GM23248 (cell line): ENCODE results near the gene CCDC196. TPM values are rescaled to one million over a fixed set of nuclear protein-coding genes. Genes with fewer than 3 reads are reported as not detected.

Experiments used
- DNase-seq: peaks from one replicate; pipeline ENCODE4 v3.0.0-alpha.2; 2015
- H2AFZ ChIP-seq: fragments of 200-600 bp; sonication (generic); 2 replicates; pipeline ENCODE4 v1.6.1; 2016; ENCODE audit warnings: antibody characterized with exemption
- H3F3A ChIP-seq: fragments of 200-600 bp; sonication (generic); 2 replicates; pipeline ENCODE4 v1.6.1; 2016; ENCODE audit warnings: mild to moderate bottlenecking, antibody characterized with exemption, mixed run types; ENCODE audit not compliant: insufficient read depth
- H3K27ac ChIP-seq: fragments of 200-600 bp; sonication (generic); 2 replicates; pipeline ENCODE4 v1.5.1; 2016; ENCODE audit warnings: mild to moderate bottlenecking
- H3K27me3 ChIP-seq: fragments of 200-600 bp; sonication (generic); replicated peaks from 2 replicates; pipeline ENCODE4 v1.6.1; 2016; ENCODE audit warnings: mild to moderate bottlenecking; ENCODE audit not compliant: insufficient read depth
- H3K36me3 ChIP-seq: fragments of 200-600 bp; sonication (generic); 2 replicates; pipeline ENCODE4 v1.6.1; 2016; ENCODE audit warnings: low read depth, mild to moderate bottlenecking
- H3K4me1 ChIP-seq: fragments of 200-600 bp; sonication (generic); 2 replicates; pipeline ENCODE4 v1.6.1; 2016; ENCODE audit warnings: mild to moderate bottlenecking; ENCODE audit not compliant: insufficient read depth
- H3K4me2 ChIP-seq: fragments of 200-600 bp; sonication (generic); one replicate; pipeline ENCODE4 v1.6.1; 2016; ENCODE audit warnings: mild to moderate bottlenecking; ENCODE audit not compliant: unreplicated experiment
- H3K4me3 ChIP-seq: fragments of 200-600 bp; sonication (generic); 2 replicates; pipeline ENCODE4 v1.5.1; 2016; ENCODE audit warnings: mild to moderate bottlenecking
- H3K79me2 ChIP-seq: fragments of 200-600 bp; sonication (generic); 2 replicates; pipeline ENCODE4 v1.6.1; 2016; ENCODE audit warnings: mild to moderate bottlenecking; ENCODE audit not compliant: insufficient read depth
- H3K9ac ChIP-seq: fragments of 200-600 bp; sonication (generic); 2 replicates; pipeline ENCODE4 v1.6.1; 2016; ENCODE audit warnings: mild to moderate bottlenecking
- H3K9me2 ChIP-seq: fragments of 200-600 bp; sonication (generic); 2 replicates; pipeline ENCODE4 v1.6.1; 2016; ENCODE audit warnings: mixed run types, mild to moderate bottlenecking, moderate library complexity; ENCODE audit not compliant: insufficient read depth
- H3K9me3 ChIP-seq: fragments of 200-600 bp; sonication (generic); one replicate; pipeline ENCODE4 v1.6.1; 2017; ENCODE audit warnings: low read depth
- H4K20me1 ChIP-seq: fragments of 200-600 bp; sonication (generic); 2 replicates; pipeline ENCODE4 v1.6.0; 2016; ENCODE audit not compliant: insufficient read depth
- EZH2 ChIP-seq: fragments of 200-600 bp; sonication (generic); IDR thresholded peaks from 2 replicates; pipeline ENCODE4 v1.6.1; 2018; ENCODE audit warnings: antibody characterized with exemption, mild to moderate bottlenecking; ENCODE audit not compliant: insufficient read depth, poor library complexity, severe bottlenecking
- EZH2phosphoT487 ChIP-seq: fragments of 200-600 bp; sonication (generic); IDR thresholded peaks from 2 replicates; pipeline ENCODE4 v1.6.1; 2018; ENCODE audit warnings: antibody characterized with exemption, moderate library complexity, mild to moderate bottlenecking, low read depth; ENCODE audit not compliant: insufficient read depth
- WGBS, 2 experiments: methylation state at CpG; one replicate each; pipeline ENCODE4 v1.1.6; 2015 to 2017; ENCODE audit warnings: low lambda C conversion rate in 2 of 2, low coverage in 1 of 2; ENCODE audit errors: missing lambda C conversion rate in 2 of 2; 5-methylcytosine and 5-hydroxymethylcytosine counted together
- in situ Hi-C: fragments of 300-500 bp; cut with MboI; formaldehyde crosslinking; loops from 2 replicates; pipeline ENCODE4 v1.15.0; 2020
- polyA plus RNA-seq: library from polyadenylated mRNA; unstranded; fragments of >200 nt; fragmentation: Nextera tagmentation; extraction: Ambion mirVana; gene quantifications from 2 replicates; pipeline ENCODE4 v1.2.1, GENCODE V29; 2016
- total RNA-seq: library from RNA; depleted of rRNA; stranded (reverse); fragments of >200 nt; shearing (Covaris generic); gene quantifications from 2 replicates; pipeline ENCODE4 v1.2.3, GENCODE V29; 2014

The CCDC196 gene
- total and polyA plus RNA-seq, 2 experiments from 2014 or later = not detected

- H3F3A ChIP-seq = peaks cover 6% of the 10 kb centered on the region
- DNase-seq = no peak
- peak overlapping the region; percentile 93 for H3K4me3 ChIP-seq
- H3K4me1 ChIP-seq = no peaks in the 10 kb centered on the region
- 3% methylated on average over 23 of the region's 23 CpGs for WGBS, 2 experiments
- peak overlapping the region; percentile 60 for H3K27ac ChIP-seq
- no peaks in the 10 kb centered on the region for H3K36me3 ChIP-seq
- no peaks in the 10 kb centered on the region for H4K20me1 ChIP-seq
- in situ Hi-C loops = loop anchor here (10.0 kb wide), 1 partner anchor 628 kb away; no protein-coding TSS in a partner anchor
- H3K9me3 ChIP-seq = no peaks in the 10 kb centered on the region
- H3K27me3 ChIP-seq = no peaks in the 10 kb centered on the region
- no peaks in the 10 kb centered on the region for H3K9me2 ChIP-seq
- H3K9ac ChIP-seq = peak overlapping the region; percentile 82
- H3K79me2 ChIP-seq = peaks cover 31% of the 10 kb centered on the region
- TF ChIP-seq EZH2 (no peak), EZH2phosphoT487 (no peak)
- peak overlapping the region; percentile 99 for H2AFZ ChIP-seq
- peak overlapping the region; percentile 99 for H3K4me2 ChIP-seq
These were observed 21.1 kb downstream of the CCDC196 start for GRCh38 chr14:66507181-66507721.

GRCh38 chr14:66507722-66508546 is 21.8 kb downstream of the CCDC196 start, which contains the start of gene GPHN:
TSS of gene GPHN (plus strand) at chr14:66508147.
- H3F3A ChIP-seq = peaks cover 6% of the 10 kb centered on the region
- H3K9me2 ChIP-seq = no peaks in the 10 kb centered on the region
- no peaks in the 10 kb centered on the region for H3K27me3 ChIP-seq
- H3K79me2 ChIP-seq = peaks cover 38% of the 10 kb centered on the region
- in situ Hi-C loops = loop anchor here (10.0 kb wide), 1 partner anchor 627 kb away; no protein-coding TSS in a partner anchor
- peak within 1 kb of the TSS; percentile 60 for H3K27ac ChIP-seq
- no peak for TF ChIP-seq EZH2
- no peak for TF ChIP-seq EZH2phosphoT487
- no peaks in the 10 kb centered on the region for H3K9me3 ChIP-seq
- peak within 1 kb of the TSS; percentile 93 for H3K4me3 ChIP-seq
- H3K4me1 ChIP-seq = no peaks in the 10 kb centered on the region
- peak; percentile 99 for DNase-seq
- 1% methylated on average over 62 to 84 of the region's 91 CpGs for WGBS, 2 experiments
- peak within 1 kb of the TSS; percentile 99 for H3K4me2 ChIP-seq
- H3K9ac ChIP-seq = peak within 1 kb of the TSS; percentile 82
- H2AFZ ChIP-seq = peak within 1 kb of the TSS; percentile 99
- H4K20me1 ChIP-seq = no peaks in the 10 kb centered on the region
- no peaks in the 10 kb centered on the region for H3K36me3 ChIP-seq

GRCh38 chr14:66508547-66508845 is 22.3 kb downstream of the CCDC196 start:
- no peaks in the 10 kb centered on the region for H3K9me2 ChIP-seq
- H3K4me3 ChIP-seq = peak overlapping the region; percentile 93
- WGBS, 2 experiments = 1 to 2% methylated on average over 9 to 18 of the region's 19 CpGs
- no peak for DNase-seq
- H4K20me1 ChIP-seq = no peaks in the 10 kb centered on the region
- no peaks in the 10 kb centered on the region for H3K36me3 ChIP-seq
- H2AFZ ChIP-seq = peak overlapping the region; percentile 99
- peaks cover 6% of the 10 kb centered on the region for H3F3A ChIP-seq
- no peaks in the 10 kb centered on the region for H3K27me3 ChIP-seq
- peaks cover 42% of the 10 kb centered on the region for H3K79me2 ChIP-seq
- in situ Hi-C loops = loop anchor here (10.0 kb wide), 1 partner anchor 626 kb away; no protein-coding TSS in a partner anchor
- no peak for TF ChIP-seq EZH2
- no peak for TF ChIP-seq EZH2phosphoT487
- no peaks in the 10 kb centered on the region for H3K4me1 ChIP-seq
- no peaks in the 10 kb centered on the region for H3K9me3 ChIP-seq
- H3K9ac ChIP-seq = peak overlapping the region; percentile 82
- peak overlapping the region; percentile 60 for H3K27ac ChIP-seq
- peak overlapping the region; percentile 99 for H3K4me2 ChIP-seq

GRCh38 chr14:66508846-66509621 is 22.9 kb downstream of the CCDC196 start:
- no peaks in the 10 kb centered on the region for H4K20me1 ChIP-seq
- H3K9me2 ChIP-seq = no peaks in the 10 kb centered on the region
- 1% methylated on average over 45 to 46 of the region's 57 CpGs for WGBS, 2 experiments
- H3K27ac ChIP-seq = peak overlapping the region; percentile 60
- DNase-seq = peak; percentile 61
- peak overlapping the region; percentile 82 for H3K9ac ChIP-seq
- no peaks in the 10 kb centered on the region for H3K27me3 ChIP-seq
- peak overlapping the region; percentile 93 for H3K4me3 ChIP-seq
- H3F3A ChIP-seq = peaks cover 6% of the 10 kb centered on the region
- peak overlapping the region; percentile 99 for H2AFZ ChIP-seq
- peak overlapping the region; percentile 99 for H3K4me2 ChIP-seq
- in situ Hi-C loops = loop anchor here (10.0 kb wide), 1 partner anchor 626 kb away; no protein-coding TSS in a partner anchor
- H3K79me2 ChIP-seq = peaks cover 43% of the 10 kb centered on the region
- H3K36me3 ChIP-seq = no peaks in the 10 kb centered on the region
- TF ChIP-seq EZH2 (no peak), EZH2phosphoT487 (no peak)
- H3K4me1 ChIP-seq = no peaks in the 10 kb centered on the region
- H3K9me3 ChIP-seq = no peaks in the 10 kb centered on the region
